ENCODE data around the gene RSPH3. TPM values are rescaled to one million over a fixed set of nuclear protein-coding genes. Genes with fewer than 3 reads are reported as not detected.

RSPH3 gene
- polyA plus RNA-seq, 1 donor (not counting 4 experiments of a cell fraction or from before 2014, with no cell fraction given), result 4.4 TPM

GRCh38 chr6:158970640-158971275 is 29.2 kb downstream of the RSPH3 start:
- Histone ChIP-seq H3K9me3 (ENCODE audit: control insufficient read depth, low read depth, low read length) (peaks cover 3% of the 10 kb centered on the region), H3K4me2 (ENCODE audit: control insufficient read depth, extremely low read depth, insufficient read depth, low read depth, low read length) (no peak overlapping the region), H3K9ac (ENCODE audit: control insufficient read depth, extremely low read depth, insufficient read depth, low read length) (no peak overlapping the region), H3K9me1 (ENCODE audit: control insufficient read depth, extremely low read depth, insufficient read depth, low read length) (no peaks in the 10 kb centered on the region), H3K4me1 (ENCODE audit: control insufficient read depth, extremely low read depth, insufficient read depth, low read length) (no peaks in the 10 kb centered on the region), H4K20me1 (ENCODE audit: control insufficient read depth, extremely low read depth, insufficient read depth, low read length) (no peaks in the 10 kb centered on the region), H3K36me3 (ENCODE audit: control insufficient read depth in 2 of 2, extremely low read depth in 1 of 2, insufficient read depth in 2 of 2, low read length in 2 of 2) (peaks cover 0 to 3% of the 10 kb centered on the region in 2 experiments), H3K27ac (ENCODE audit: control insufficient read depth, insufficient read depth, low read length) (no peak overlapping the region), H3K27me3 (ENCODE audit: control insufficient read depth, extremely low read depth, insufficient read depth, low read length) (no peaks in the 10 kb centered on the region), H3K4me3 (ENCODE audit: control insufficient read depth in 2 of 3, extremely low read depth in 1 of 3, insufficient read depth in 2 of 3, low read depth in 1 of 3, low read length in 3 of 3) (no peak overlapping the region), H2AFZ (ENCODE audit: control insufficient read depth, low read length) (no peak overlapping the region), H3K79me2 (ENCODE audit: control insufficient read depth, insufficient read depth, low read length) (no peaks in the 10 kb centered on the region)
- DNase-seq (ENCODE audit: low read depth, low spot score), result no peak
- TF ChIP-seq CTCF (optimal IDR thresholded peaks at IDR 0.05 in 1 of 3, IDR thresholded peaks at IDR 0.05 in 1 of 3, conservative IDR thresholded peaks at IDR 0.05 in 1 of 3; ENCODE audit: extremely low read depth in 1 of 3, insufficient read depth in 2 of 3, low read length in 3 of 3), result no peak
- no peak for TF ChIP-seq EZH2 (IDR thresholded peaks at IDR 0.05; ENCODE audit: low read length)
- peak; percentile 9 for FAIRE-seq
- dilution Hi-C loops (cut with MboI; ENCODE audit: extremely low pct_ligation_motif_present, low sequenced_read_pairs), result no loop called here

GRCh38 chr6:158969148-158969547 is 30.9 kb downstream of the RSPH3 start:
- Histone ChIP-seq H3K27me3 (ENCODE audit: control insufficient read depth, extremely low read depth, insufficient read depth, low read length) (no peaks in the 10 kb centered on the region), H2AFZ (ENCODE audit: control insufficient read depth, low read length) (no peak overlapping the region), H4K20me1 (ENCODE audit: control insufficient read depth, extremely low read depth, insufficient read depth, low read length) (no peaks in the 10 kb centered on the region), H3K79me2 (ENCODE audit: control insufficient read depth, insufficient read depth, low read length) (no peaks in the 10 kb centered on the region), H3K4me3 (ENCODE audit: control insufficient read depth in 2 of 3, extremely low read depth in 1 of 3, insufficient read depth in 2 of 3, low read depth in 1 of 3, low read length in 3 of 3) (no peak overlapping the region), H3K9me1 (ENCODE audit: control insufficient read depth, extremely low read depth, insufficient read depth, low read length) (no peaks in the 10 kb centered on the region), H3K9ac (ENCODE audit: control insufficient read depth, extremely low read depth, insufficient read depth, low read length) (no peak overlapping the region), H3K4me1 (ENCODE audit: control insufficient read depth, extremely low read depth, insufficient read depth, low read length) (no peaks in the 10 kb centered on the region), H3K36me3 (ENCODE audit: control insufficient read depth in 2 of 2, extremely low read depth in 1 of 2, insufficient read depth in 2 of 2, low read length in 2 of 2) (no peaks in the 10 kb centered on the region), H3K9me3 (ENCODE audit: control insufficient read depth, low read depth, low read length) (peaks cover 3% of the 10 kb centered on the region), H3K4me2 (ENCODE audit: control insufficient read depth, extremely low read depth, insufficient read depth, low read depth, low read length) (no peak overlapping the region), H3K27ac (ENCODE audit: control insufficient read depth, insufficient read depth, low read length) (no peak overlapping the region)
- dilution Hi-C loops (cut with MboI; ENCODE audit: extremely low pct_ligation_motif_present, low sequenced_read_pairs), result no loop called here
- no peak for FAIRE-seq
- TF ChIP-seq CTCF (optimal IDR thresholded peaks at IDR 0.05 in 1 of 3, IDR thresholded peaks at IDR 0.05 in 1 of 3, conservative IDR thresholded peaks at IDR 0.05 in 1 of 3; ENCODE audit: extremely low read depth in 1 of 3, insufficient read depth in 2 of 3, low read length in 3 of 3) (no peak), EZH2 (IDR thresholded peaks at IDR 0.05; ENCODE audit: low read length) (no peak)
- DNase-seq (ENCODE audit: low read depth, low spot score), result no peak

Data from keratinocyte (primary cell).